ENCODE results near the gene OR13J1.
A peak's percentile ranks its signal among the peaks of the same experiment; 100 is the strongest.
"Not testable (repeated sequence)": the region's sequence is repeated elsewhere in the genome, so short reads cannot be mapped to it uniquely, and the experiment has no call there.

The OR13J1 gene

GRCh38 chr9:35904338-35904737 lies 34.1 kb upstream of the OR13J1 start:
- no peak for DNase-seq

GRCh38 chr9:35903049-35903448 lies 32.8 kb upstream of the OR13J1 start:
- peak; percentile 26 to 63 for DNase-seq

GRCh38 chr9:35899021-35899420 lies 28.8 kb upstream of the OR13J1 start:
- no peak for DNase-seq

GRCh38 chr9:35898337-35898736 lies 28.1 kb upstream of the OR13J1 start:
- DNase-seq: no peak

- DNase-seq: not testable (repeated sequence)
These were observed 27.3 kb upstream of the OR13J1 start for GRCh38 chr9:35897376-35898099.

GRCh38 chr9:35896570-35896969 lies 26.4 kb upstream of the OR13J1 start:
- no peak for DNase-seq

- DNase-seq: peak; percentile 29 to 31
These were observed 21.9 kb upstream of the OR13J1 start for GRCh38 chr9:35892051-35892450.

GRCh38 chr9:35891646-35892045 lies 21.4 kb upstream of the OR13J1 start:
- DNase-seq: peak; percentile 49 to 53

- not testable (repeated sequence) for DNase-seq
These were observed 14.7 kb upstream of the OR13J1 start for GRCh38 chr9:35884908-35885307.

- DNase-seq: no peak
These were observed 12.8 kb upstream of the OR13J1 start for GRCh38 chr9:35882996-35883395.

GRCh38 chr9:35882263-35882848 lies 12.2 kb upstream of the OR13J1 start:
- DNase-seq: peak; percentile 29 to 82

GRCh38 chr9:35872505-35872904 lies 2.3 kb upstream of the OR13J1 start:
- no peak for DNase-seq

- no peak for DNase-seq
These were observed 1.3 kb upstream of the OR13J1 start for GRCh38 chr9:35871545-35871944.

GRCh38 chr9:35869621-35870216 lies 482 bp downstream of the OR13J1 start:
- no peak for DNase-seq

- DNase-seq: no peak
These were observed 1.3 kb downstream of the OR13J1 start for GRCh38 chr9:35868933-35869332.

- DNase-seq: no peak
These were observed 2.7 kb downstream of the OR13J1 start for GRCh38 chr9:35867538-35867937.

- no peak for DNase-seq
These were observed 5.4 kb downstream of the OR13J1 start for GRCh38 chr9:35864695-35865255.

- DNase-seq: no peak
These were observed 6.6 kb downstream of the OR13J1 start for GRCh38 chr9:35863583-35863982.

GRCh38 chr9:35862328-35862727 lies 7.9 kb downstream of the OR13J1 start:
- DNase-seq: no peak

GRCh38 chr9:35861161-35861897 lies 8.9 kb downstream of the OR13J1 start:
- no peak for DNase-seq

- DNase-seq: no peak
These were observed 10.2 kb downstream of the OR13J1 start for GRCh38 chr9:35859990-35860339.

- no peak for DNase-seq
These were observed 10.8 kb downstream of the OR13J1 start for GRCh38 chr9:35859310-35859989.

GRCh38 chr9:35858458-35858857 lies 11.7 kb downstream of the OR13J1 start:
- DNase-seq: no peak

Measured in inflammatory macrophage treated with lipopolysaccharide for 1 hour (primary cell).